ENCODE results near the gene LRRC72.
"Not testable (repeated sequence)": the region's sequence is repeated elsewhere in the genome, so short reads cannot be mapped to it uniquely, and the experiment has no call there.

The LRRC72 gene

DNA sequence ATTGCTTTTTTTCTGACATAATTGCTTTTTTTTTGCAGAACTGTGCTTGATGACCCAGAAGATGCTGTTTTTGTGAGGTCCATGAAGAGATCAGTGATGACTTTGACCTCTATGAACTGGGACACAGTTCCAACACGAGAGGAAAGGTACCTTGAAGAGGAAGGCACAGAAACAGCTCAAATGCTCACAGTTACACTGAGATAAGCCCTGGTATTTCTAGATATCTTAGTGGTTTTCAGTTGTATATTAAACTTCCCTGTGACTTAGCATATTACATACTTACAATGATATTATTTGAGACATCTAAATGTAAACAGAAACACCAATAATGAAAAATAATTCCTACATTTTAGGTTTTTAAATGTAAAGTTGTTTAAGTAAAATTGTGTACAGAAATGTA lies 54.7 kb downstream of the LRRC72 start:
- DNase-seq (ENCODE audit: low spot score): no peak

- DNase-seq (ENCODE audit: low spot score): no peak
Observed at GRCh38 chr7:16583834-16584233, 57.2 kb downstream of the LRRC72 start.

GRCh38 chr7:16585540-16585939 lies 58.9 kb downstream of the LRRC72 start:
- DNase-seq (ENCODE audit: low spot score): no peak

GRCh38 chr7:16586081-16586874 lies 59.7 kb downstream of the LRRC72 start:
- DNase-seq (ENCODE audit: low spot score): no peak

DNA sequence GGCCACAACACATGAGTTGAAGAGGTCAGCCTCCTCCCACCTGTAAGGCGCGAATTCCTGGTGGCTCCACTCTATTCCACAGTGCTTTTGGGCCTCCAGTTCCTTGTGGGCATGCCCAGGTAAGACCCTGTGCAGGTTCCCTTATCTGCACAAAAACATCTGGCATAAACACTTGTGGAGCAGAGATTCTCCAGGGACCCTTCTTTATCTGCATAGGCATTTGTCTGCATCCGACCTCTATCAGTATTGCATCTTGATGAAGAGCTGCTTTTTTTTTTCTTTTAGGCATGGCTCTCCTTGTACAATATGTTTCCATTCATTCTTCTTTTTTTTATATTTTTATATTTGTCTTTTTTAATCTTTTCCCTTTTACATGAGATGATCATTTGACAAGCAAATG lies 60.5 kb downstream of the LRRC72 start:
- DNase-seq (ENCODE audit: low spot score): no peak

- DNase-seq (ENCODE audit: low spot score): no peak
Observed at GRCh38 chr7:16587790-16588189, 61.2 kb downstream of the LRRC72 start.

- DNase-seq (ENCODE audit: low spot score): no peak
Observed at GRCh38 chr7:16589881-16590280, 63.3 kb downstream of the LRRC72 start.

- DNase-seq (ENCODE audit: low spot score): no peak
Observed at GRCh38 chr7:16590424-16590823, 63.8 kb downstream of the LRRC72 start.

- DNase-seq (ENCODE audit: low spot score): peak; percentile 37
Observed at GRCh38 chr7:16592395-16592794, 65.8 kb downstream of the LRRC72 start.

- no peak for DNase-seq (ENCODE audit: low spot score)
Observed at GRCh38 chr7:16594061-16594460, 67.4 kb downstream of the LRRC72 start.

DNA sequence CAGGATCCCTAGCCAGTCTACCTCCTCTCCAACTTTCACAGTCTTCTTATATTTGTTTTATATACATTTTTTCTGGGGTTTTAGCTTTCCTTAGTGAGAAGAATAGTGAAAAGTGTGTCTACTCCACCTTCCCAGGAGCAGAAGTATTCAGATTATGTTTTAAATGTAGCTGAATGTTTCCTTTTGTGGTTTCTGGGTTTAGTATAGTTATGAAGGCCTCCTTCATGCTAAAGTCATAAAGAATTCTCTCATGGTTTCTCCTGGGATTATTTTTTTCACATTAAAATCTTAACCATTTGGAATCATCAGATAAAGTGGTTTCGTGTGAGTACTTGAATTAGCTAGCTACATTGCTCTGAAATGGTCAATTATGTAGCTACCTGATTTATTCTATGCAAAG lies 68.1 kb downstream of the LRRC72 start:
- no peak for DNase-seq (ENCODE audit: low spot score)

- not testable (repeated sequence) for DNase-seq (ENCODE audit: low spot score)
Observed at GRCh38 chr7:16595596-16595995, 69.0 kb downstream of the LRRC72 start.

DNA sequence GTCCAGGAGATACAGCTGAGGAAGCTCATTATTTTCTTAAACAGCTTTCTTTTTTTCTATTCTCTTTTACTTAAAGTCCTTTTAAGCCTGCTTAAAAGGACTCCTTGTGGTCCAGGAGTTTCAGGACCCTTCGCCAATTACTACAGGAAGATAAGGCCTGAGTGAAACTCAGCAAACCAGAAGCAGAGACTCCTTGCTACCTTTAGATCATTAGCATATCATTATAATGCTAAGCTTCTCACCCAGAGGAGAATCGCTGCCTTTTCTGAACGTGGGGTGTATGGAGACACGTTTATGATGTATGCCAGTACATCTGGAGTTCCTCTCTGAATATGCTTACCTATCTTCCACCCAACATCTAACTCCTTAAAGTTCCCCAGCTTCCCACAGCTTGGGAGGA lies 71.4 kb downstream of the LRRC72 start:
- no peak for DNase-seq (ENCODE audit: low spot score)

DNA sequence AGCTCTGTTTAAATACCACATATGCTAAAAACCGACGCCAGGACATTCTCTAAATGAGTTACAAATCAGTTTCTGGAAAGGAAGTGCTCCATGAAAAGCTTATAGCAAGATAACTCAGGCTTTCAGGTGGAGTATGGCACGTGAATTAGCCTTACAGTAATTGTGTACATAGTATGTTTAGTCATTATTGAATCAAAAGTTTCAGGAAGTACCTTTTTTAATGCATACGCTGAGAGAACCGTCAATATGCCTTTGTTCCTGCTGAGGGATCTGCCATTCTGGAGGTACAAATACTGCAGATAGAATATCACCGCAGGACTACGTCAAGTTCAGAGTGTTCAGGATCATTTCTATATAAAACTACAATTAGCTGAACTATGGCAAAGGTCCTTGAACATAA lies 73.2 kb downstream of the LRRC72 start:
- DNase-seq (ENCODE audit: low spot score): no peak

DNA sequence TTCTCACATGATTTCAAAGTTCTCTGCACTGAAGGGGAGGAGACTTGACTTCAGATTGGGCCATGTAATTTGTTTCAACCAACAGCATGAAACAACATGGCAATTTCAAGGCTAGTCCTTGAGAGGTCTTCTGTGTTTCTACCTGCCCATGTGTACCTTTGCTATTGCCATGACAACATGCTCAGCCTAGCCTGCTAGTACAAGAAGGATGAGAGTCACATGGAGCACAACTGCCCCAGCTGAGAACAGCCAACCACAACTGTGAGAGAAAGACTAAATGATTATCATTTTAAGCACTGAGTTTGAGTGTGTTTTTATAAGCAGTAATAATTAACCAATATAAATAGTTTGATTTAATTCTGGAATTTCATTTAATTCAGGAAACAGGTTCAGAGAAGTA lies 77.0 kb downstream of the LRRC72 start:
- no peak for DNase-seq (ENCODE audit: low spot score)

DNA sequence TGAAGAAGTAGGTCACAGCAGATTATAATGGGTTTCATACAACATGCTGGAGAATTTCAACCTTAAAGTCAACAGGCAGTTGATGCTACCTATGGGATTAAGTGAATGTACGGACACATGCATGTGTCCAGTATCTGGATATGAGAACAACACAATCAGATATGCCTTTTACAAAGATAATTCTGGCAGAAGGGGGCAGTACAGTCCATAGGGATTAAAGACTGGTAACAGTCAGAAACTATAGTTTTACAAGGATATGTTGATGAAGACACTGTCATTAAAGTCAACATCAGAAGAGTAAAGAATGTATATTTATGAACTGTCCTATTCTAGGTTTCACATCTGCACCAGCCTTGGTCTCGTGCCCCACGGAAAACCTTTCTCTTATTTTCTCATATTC lies 77.4 kb downstream of the LRRC72 start:
- DNase-seq (ENCODE audit: low spot score): no peak

GRCh38 chr7:16606704-16607103 lies 80.1 kb downstream of the LRRC72 start:
- DNase-seq (ENCODE audit: low spot score): no peak

DNA sequence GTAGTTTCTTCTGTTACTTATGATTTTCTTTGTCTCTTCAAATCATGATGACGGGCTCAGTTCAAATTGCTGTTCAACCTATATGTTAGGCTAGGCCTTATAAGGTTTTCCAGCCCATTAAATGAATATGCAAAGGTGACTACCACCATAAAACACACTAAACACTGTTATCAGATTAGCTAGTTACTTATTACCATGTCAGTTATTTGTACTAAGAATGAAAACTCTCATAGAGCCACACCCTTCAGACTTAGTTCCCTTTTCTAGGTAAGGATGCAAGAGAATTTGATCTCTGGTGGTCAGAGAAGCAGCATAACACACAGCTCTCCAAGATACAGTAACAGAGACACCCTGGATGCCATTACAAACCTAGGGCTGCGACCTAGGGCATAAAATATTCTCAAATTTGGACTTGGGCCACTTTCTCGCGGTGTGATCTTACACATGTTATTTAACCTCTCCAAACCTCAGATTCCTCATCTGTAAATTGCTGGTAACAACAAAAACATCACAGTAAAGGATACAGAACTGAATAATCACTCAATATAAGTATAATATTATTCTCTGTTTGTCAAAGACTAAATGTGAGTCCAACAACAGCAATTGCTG lies 83.3 kb downstream of the LRRC72 start:
- peak; percentile 73 for DNase-seq (ENCODE audit: low spot score)

- no peak for DNase-seq (ENCODE audit: low spot score)
Observed at GRCh38 chr7:16611711-16612110, 85.1 kb downstream of the LRRC72 start.

DNA sequence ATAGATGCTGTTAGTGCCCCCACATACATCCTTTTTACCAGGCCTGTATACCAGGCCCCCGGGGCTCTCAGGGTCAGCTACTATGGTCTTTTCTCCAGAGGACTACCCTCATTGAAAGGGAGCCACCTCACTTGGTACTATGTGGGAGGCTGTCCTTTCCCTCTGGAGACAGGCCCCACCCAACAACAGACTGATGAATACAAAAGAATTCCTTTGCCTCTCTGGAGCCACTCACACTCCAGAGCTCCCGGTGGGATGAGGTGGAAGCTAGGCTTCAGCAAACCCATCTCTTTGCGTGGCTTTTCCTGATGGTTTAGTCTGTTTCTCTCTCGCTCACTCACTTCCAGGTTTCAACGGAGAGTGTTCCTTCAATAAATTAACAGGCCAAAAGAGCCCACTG lies 88.6 kb downstream of the LRRC72 start:
- no peak for DNase-seq (ENCODE audit: low spot score)

GRCh38 chr7:16616122-16616521 lies 89.5 kb downstream of the LRRC72 start:
- DNase-seq (ENCODE audit: low spot score): no peak

DNA sequence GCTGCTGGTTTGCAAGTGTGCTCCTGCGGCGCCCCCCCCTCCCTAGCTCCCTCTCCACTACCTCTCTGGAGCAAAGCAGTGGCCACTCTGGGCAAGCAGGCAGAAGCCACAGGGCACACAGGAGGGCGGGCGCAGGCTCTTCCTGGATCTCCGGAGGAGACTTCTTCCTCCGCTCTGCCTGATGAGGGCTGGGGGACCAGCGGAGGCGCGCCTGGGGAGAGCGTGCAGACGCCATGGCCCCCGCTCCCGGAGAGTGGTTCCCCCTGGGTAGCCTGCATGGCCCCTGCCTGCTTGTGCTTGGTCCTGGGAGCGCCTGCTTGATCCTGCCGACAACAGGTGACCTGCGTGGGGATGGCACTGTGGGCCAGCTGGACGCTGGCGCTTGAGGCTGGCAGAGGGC lies 89.9 kb downstream of the LRRC72 start:
- DNase-seq (ENCODE audit: low spot score): no peak

DNA sequence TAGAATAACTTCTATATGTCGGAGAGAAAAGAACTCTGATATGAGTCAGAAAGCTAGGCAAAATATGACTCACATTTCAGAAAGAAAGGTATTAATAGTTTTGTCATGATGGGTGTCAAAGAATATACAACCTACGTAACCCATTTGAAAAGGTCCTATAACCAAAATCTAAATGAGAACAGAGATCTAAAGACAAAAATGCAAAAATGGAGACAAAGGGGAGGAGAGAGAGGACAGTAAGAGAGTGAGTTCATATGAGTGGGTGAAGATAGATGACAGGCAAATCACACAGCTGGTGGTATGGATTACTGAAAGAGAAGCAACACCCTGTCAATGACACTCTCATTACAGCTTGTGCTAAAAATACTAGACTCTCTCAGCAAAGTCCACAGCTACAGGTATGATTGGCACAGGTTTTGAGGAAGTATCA lies 93.4 kb downstream of the LRRC72 start:
- DNase-seq (ENCODE audit: low spot score): no peak

DNA sequence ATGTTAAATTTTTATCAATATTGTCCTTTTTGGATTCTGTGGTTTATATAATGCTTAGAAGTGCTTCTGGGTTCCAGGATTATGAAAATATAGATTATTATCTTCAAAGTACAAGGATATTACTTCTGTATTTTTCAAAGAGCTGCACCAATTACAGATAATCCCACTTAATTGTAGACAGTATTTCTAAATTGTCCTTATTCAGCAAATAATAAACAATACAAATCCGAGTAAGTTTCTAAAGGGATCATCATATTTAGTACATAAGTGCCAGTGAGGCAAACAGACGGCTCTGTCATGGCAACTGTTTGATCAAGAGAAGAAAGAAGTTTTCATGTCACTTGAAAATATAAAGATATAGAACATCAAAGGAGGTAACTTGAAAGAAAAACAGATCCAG lies 99.8 kb downstream of the LRRC72 start:
- no peak for DNase-seq (ENCODE audit: low spot score)
